Epithelial cell of esophagus (primary cell): ENCODE measurements around the gene DNAJC7.

Experiments
- DNase-seq: peaks from one replicate; pipeline ENCODE4 v3.0.0; 2010; ENCODE audit warnings: low read depth
- H3K4me3 ChIP-seq: 2 replicates; pipeline ENCODE4 v1.5.1; 2011; ENCODE audit warnings: mild to moderate bottlenecking, low read length, control low read depth
- CTCF ChIP-seq: IDR thresholded peaks from 2 replicates; pipeline ENCODE4 v1.5.1; 2011; ENCODE audit warnings: low read depth, mild to moderate bottlenecking, low read length, control low read depth, inconsistent platforms; ENCODE audit not compliant: insufficient read depth; ENCODE audit errors: missing control alignments

DNAJC7 gene

GRCh38 chr17:42028791-42029127 is 11.5 kb upstream of the DNAJC7 start:
- no peak overlapping the region for H3K4me3 ChIP-seq
- no peak for DNase-seq
- no peak for TF ChIP-seq CTCF

GRCh38 chr17:42027961-42028790 is 10.9 kb upstream of the DNAJC7 start:
- DNase-seq = peak; percentile 41
- H3K4me3 ChIP-seq = no peak overlapping the region
- peak; percentile 46 for TF ChIP-seq CTCF

GRCh38 chr17:42027590-42027889 is 10.3 kb upstream of the DNAJC7 start:
- no peak for TF ChIP-seq CTCF
- no peak for DNase-seq
- H3K4me3 ChIP-seq = no peak overlapping the region

- no peak for TF ChIP-seq CTCF
- DNase-seq = no peak
- no peak overlapping the region for H3K4me3 ChIP-seq
Measured at GRCh38 chr17:42026857-42027589, 9.8 kb upstream of the DNAJC7 start.

- no peak for DNase-seq
- no peak for TF ChIP-seq CTCF
- no peak overlapping the region for H3K4me3 ChIP-seq
Measured at GRCh38 chr17:42025936-42026335, 8.7 kb upstream of the DNAJC7 start.

GRCh38 chr17:42025191-42025579 is 7.9 kb upstream of the DNAJC7 start:
- TF ChIP-seq CTCF = no peak
- DNase-seq = no peak
- H3K4me3 ChIP-seq = no peak overlapping the region
